MM.1S (cell line): ENCODE measurements around the gene WNT4.
A peak's percentile ranks its signal among the peaks of the same experiment; 100 is the strongest.

Experiments
- DNase-seq: peaks from one replicate; pipeline ENCODE4 v3.0.0-alpha.2; 2015
- H2AFZ ChIP-seq: fragments of 300-600 bp; sonication (generic); 2 replicates; pipeline ENCODE4 v1.6.0; 2016; ENCODE audit warnings: antibody characterized with exemption, low read length
- H3F3A ChIP-seq: fragments of 300-600 bp; sonication (generic); 2 replicates; pipeline ENCODE4 v1.6.1; 2016; ENCODE audit warnings: mild to moderate bottlenecking, antibody characterized with exemption, low read length, moderate library complexity, mixed read lengths; ENCODE audit not compliant: insufficient read depth
- H3K27ac ChIP-seq: fragments of 300-600 bp; sonication (generic); 2 replicates; pipeline ENCODE4 v1.5.1; 2016; ENCODE audit warnings: mild to moderate bottlenecking, low read length
- H3K27me3 ChIP-seq: fragments of 300-600 bp; sonication (generic); replicated peaks from 2 replicates; pipeline ENCODE4 v1.6.0; 2016; ENCODE audit warnings: low read length; ENCODE audit not compliant: insufficient read depth
- H3K36me3 ChIP-seq: fragments of 300-600 bp; sonication (generic); replicated peaks from 2 replicates; pipeline ENCODE4 v1.6.1; 2016; ENCODE audit warnings: mild to moderate bottlenecking, low read length, mixed read lengths; ENCODE audit not compliant: insufficient read depth
- H3K4me1 ChIP-seq: fragments of 300-600 bp; sonication (generic); 2 replicates; pipeline ENCODE4 v1.6.1; 2016; ENCODE audit warnings: low read length, mixed read lengths
- H3K4me2 ChIP-seq: fragments of 300-600 bp; sonication (generic); 2 replicates; pipeline ENCODE4 v1.6.0; 2016; ENCODE audit warnings: low read depth, low read length
- H3K4me3 ChIP-seq: fragments of 300-600 bp; sonication (generic); 2 replicates; pipeline ENCODE4 v1.5.1; 2016; ENCODE audit warnings: low read length, mixed read lengths
- H3K79me2 ChIP-seq: fragments of 300-600 bp; sonication (generic); 2 replicates; pipeline ENCODE4 v1.6.1; 2016; ENCODE audit warnings: mixed run types, low read length, mixed read lengths
- H3K9ac ChIP-seq: fragments of 300-600 bp; sonication (generic); 2 replicates; pipeline ENCODE4 v1.6.1; 2016; ENCODE audit warnings: low read length, mixed read lengths
- H3K9me2 ChIP-seq: fragments of 300-600 bp; sonication (generic); replicated peaks from 2 replicates; pipeline ENCODE4 v1.6.1; 2016; ENCODE audit warnings: mild to moderate bottlenecking, low read length, mixed read lengths; ENCODE audit not compliant: insufficient read depth
- H3K9me3 ChIP-seq: fragments of 300-600 bp; sonication (generic); replicated peaks from 2 replicates; pipeline ENCODE4 v1.6.1; 2016; ENCODE audit warnings: mild to moderate bottlenecking, low read length, mixed read lengths; ENCODE audit not compliant: insufficient read depth
- H4K20me1 ChIP-seq: fragments of 300-600 bp; sonication (generic); 2 replicates; pipeline ENCODE4 v1.6.1; 2016; ENCODE audit warnings: mild to moderate bottlenecking, low read length, moderate library complexity, mixed read lengths; ENCODE audit not compliant: insufficient read depth
- CTCF ChIP-seq: fragments of 300-600 bp; sonication (generic); IDR thresholded peaks from 2 replicates; pipeline ENCODE4 v1.5.1; 2016; ENCODE audit warnings: antibody characterized with exemption, low read length, mixed read lengths
- EZH2 ChIP-seq: fragments of 300-600 bp; sonication (generic); optimal IDR thresholded peaks from 2 replicates; pipeline ENCODE3; 2017; ENCODE audit warnings: low read depth, mild to moderate bottlenecking, antibody characterized with exemption, low read length, mixed read lengths
- EZH2phosphoT487 ChIP-seq: fragments of 300-600 bp; sonication (generic); IDR thresholded peaks from 2 replicates; pipeline ENCODE4 v1.6.1; 2018; ENCODE audit warnings: antibody characterized with exemption, low read length

The WNT4 gene

GRCh38 chr1:22142315-22143064 is 407 bp downstream of the WNT4 start:
- Histone ChIP-seq H3K4me2 (peak overlapping the region; percentile 87; the same call in 1 of the 2 replicates), H3F3A (no peaks in the 10 kb centered on the region), H3K36me3 (no peaks in the 10 kb centered on the region), H3K9me2 (no peaks in the 10 kb centered on the region), H3K27me3 (peaks cover 67% of the 10 kb centered on the region), H2AFZ (no peak overlapping the region), H3K79me2 (no peaks in the 10 kb centered on the region), H3K9me3 (no peaks in the 10 kb centered on the region), H3K4me3 (peak overlapping the region; percentile 49), H3K27ac (no peak overlapping the region), H4K20me1 (no peaks in the 10 kb centered on the region), H3K4me1 (no peaks in the 10 kb centered on the region), H3K9ac (no peak overlapping the region)
- no peak for DNase-seq
- no peak for TF ChIP-seq EZH2
- no peak for TF ChIP-seq CTCF
- no peak for TF ChIP-seq EZH2phosphoT487

GRCh38 chr1:22141554-22142314 is 1.2 kb downstream of the WNT4 start:
- H3K36me3 ChIP-seq = no peaks in the 10 kb centered on the region
- no peaks in the 10 kb centered on the region for H3K79me2 ChIP-seq

GRCh38 chr1:22140694-22141093 is 2.2 kb downstream of the WNT4 start:
- no peaks in the 10 kb centered on the region for H3K4me1 ChIP-seq
- H3K4me3 ChIP-seq = no peak overlapping the region
- DNase-seq = no peak
- no peak overlapping the region for H3K9ac ChIP-seq
- no peaks in the 10 kb centered on the region for H3K79me2 ChIP-seq
- H2AFZ ChIP-seq = no peak overlapping the region
- H3K27me3 ChIP-seq = peaks cover 56% of the 10 kb centered on the region
- H4K20me1 ChIP-seq = no peaks in the 10 kb centered on the region
- H3K4me2 ChIP-seq = no peak overlapping the region
- no peak overlapping the region for H3K27ac ChIP-seq
- no peaks in the 10 kb centered on the region for H3K9me3 ChIP-seq
- H3K9me2 ChIP-seq = no peaks in the 10 kb centered on the region
- no peak for TF ChIP-seq EZH2
- TF ChIP-seq EZH2phosphoT487 = no peak
- TF ChIP-seq CTCF = no peak
- H3K36me3 ChIP-seq = no peaks in the 10 kb centered on the region
- no peaks in the 10 kb centered on the region for H3F3A ChIP-seq

More at GRCh38 chr1:22141554-22142314, 1.2 kb downstream of the WNT4 start:
- DNase-seq = no peak
- Histone ChIP-seq H3K4me1 (no peaks in the 10 kb centered on the region), H3K4me2 (peak overlapping the region; percentile 87; the same call in 1 of the 2 replicates), H3K4me3 (peak overlapping the region; percentile 49; the same call in 1 of the 2 replicates), H3K9me3 (no peaks in the 10 kb centered on the region), H2AFZ (no peak overlapping the region), H3K27ac (no peak overlapping the region), H3K9me2 (no peaks in the 10 kb centered on the region), H3F3A (no peaks in the 10 kb centered on the region), H3K27me3 (peaks cover 62% of the 10 kb centered on the region), H3K9ac (no peak overlapping the region), H4K20me1 (no peaks in the 10 kb centered on the region)
- TF ChIP-seq EZH2phosphoT487 = no peak
- no peak for TF ChIP-seq EZH2
- no peak for TF ChIP-seq CTCF
